BE2C (cell line): ENCODE data around the gene RESP18.

Experiments used
- DNase-seq: peaks from one replicate; pipeline ENCODE4 v3.0.0-alpha.2; 2020
- H3K27me3 ChIP-seq: fragments of 250-450 bp; sonication (Bioruptor Pico); 2 replicates; pipeline ENCODE4 v1.5.1; 2020; ENCODE audit warnings: mild to moderate bottlenecking
- H3K36me3 ChIP-seq: fragments of 250-450 bp; sonication (Bioruptor Pico); 2 replicates; pipeline ENCODE4 v1.5.1; 2020; ENCODE audit warnings: mild to moderate bottlenecking
- H3K4me1 ChIP-seq: fragments of 250-450 bp; sonication (Bioruptor Pico); 2 replicates; pipeline ENCODE4 v1.5.1; 2020
- H3K4me3 ChIP-seq: 2 replicates; pipeline ENCODE4 v1.5.1; 2011; ENCODE audit warnings: low read depth, low read length
- H3K9me3 ChIP-seq: fragments of 250-450 bp; sonication (Bioruptor Pico); 2 replicates; pipeline ENCODE4 v1.5.1; 2020
- CTCF ChIP-seq: IDR thresholded peaks from 2 replicates; pipeline ENCODE4 v1.5.1; 2012; ENCODE audit warnings: mild to moderate bottlenecking, low read depth, low read length

RESP18 gene

GRCh38 chr2:219291910-219292490, 40.5 kb downstream of the RESP18 start:
- H3K4me1 ChIP-seq = peaks cover 5% of the 10 kb centered on the region; the same call in 1 of the 2 replicates
- DNase-seq = no peak
- H3K36me3 ChIP-seq = peaks cover 14% of the 10 kb centered on the region
- H3K4me3 ChIP-seq = no peak overlapping the region
- no peaks in the 10 kb centered on the region for H3K27me3 ChIP-seq
- H3K9me3 ChIP-seq = no peaks in the 10 kb centered on the region
- TF ChIP-seq CTCF = no peak

GRCh38 chr2:219291394-219291793, 41.1 kb downstream of the RESP18 start:
- TF ChIP-seq CTCF = no peak
- Histone ChIP-seq H3K36me3 (peaks cover 14% of the 10 kb centered on the region), H3K4me3 (no peak overlapping the region), H3K4me1 (peaks cover 5% of the 10 kb centered on the region; the same call in 1 of the 2 replicates), H3K27me3 (no peaks in the 10 kb centered on the region), H3K9me3 (no peaks in the 10 kb centered on the region)
- no peak for DNase-seq

- Histone ChIP-seq H3K4me1 (peaks cover 5% of the 10 kb centered on the region; the same call in 1 of the 2 replicates), H3K9me3 (no peaks in the 10 kb centered on the region), H3K27me3 (no peaks in the 10 kb centered on the region), H3K36me3 (peaks cover 6% of the 10 kb centered on the region), H3K4me3 (no peak overlapping the region)
- DNase-seq = no peak
- no peak for TF ChIP-seq CTCF
Measured at GRCh38 chr2:219290381-219291171, 42.0 kb downstream of the RESP18 start.

- H3K4me1 ChIP-seq = peaks cover 5% of the 10 kb centered on the region; the same call in 1 of the 2 replicates
- peaks cover 4% of the 10 kb centered on the region for H3K36me3 ChIP-seq
- TF ChIP-seq CTCF = no peak
- H3K9me3 ChIP-seq = no peaks in the 10 kb centered on the region
- peak; percentile 46 for DNase-seq
- no peaks in the 10 kb centered on the region for H3K27me3 ChIP-seq
- no peak overlapping the region for H3K4me3 ChIP-seq
Measured at GRCh38 chr2:219289537-219290361, 42.8 kb downstream of the RESP18 start.

GRCh38 chr2:219289195-219289536, 43.4 kb downstream of the RESP18 start:
- Histone ChIP-seq H3K4me1 (peaks cover 5% of the 10 kb centered on the region; the same call in 1 of the 2 replicates), H3K36me3 (peaks cover 4% of the 10 kb centered on the region), H3K9me3 (no peaks in the 10 kb centered on the region), H3K27me3 (no peaks in the 10 kb centered on the region), H3K4me3 (no peak overlapping the region)
- DNase-seq = no peak
- no peak for TF ChIP-seq CTCF
